GM18517 (cell line): ENCODE data around the gene RBM46.
"Not testable (repeated sequence)": the region's sequence is repeated elsewhere in the genome, so short reads cannot be mapped to it uniquely, and the experiment has no call there.

Experiments used
- ATAC-seq: cut with Tn5 transposase; IDR thresholded peaks from one replicate; pipeline ENCODE4 v1.9.1; 2021; ENCODE audit warnings: mild to moderate bottlenecking, moderate library complexity; ENCODE audit not compliant: unreplicated experiment

Gene RBM46

GRCh38 chr4:154836513-154836912 is 55.4 kb downstream of the RBM46 start:
- ATAC-seq, result no peak

GRCh38 chr4:154838155-154838554 is 57.1 kb downstream of the RBM46 start:
- ATAC-seq, result no peak

- no peak for ATAC-seq
Measured at GRCh38 chr4:154838694-154839093, 57.6 kb downstream of the RBM46 start.

GRCh38 chr4:154854362-154854761 is 73.3 kb downstream of the RBM46 start:
- no peak for ATAC-seq

- ATAC-seq, result no peak
Measured at GRCh38 chr4:154858166-154858565, 77.1 kb downstream of the RBM46 start.

GRCh38 chr4:154868414-154869194 is 87.5 kb downstream of the RBM46 start:
- ATAC-seq, result no peak

GRCh38 chr4:154869301-154869700 is 88.2 kb downstream of the RBM46 start:
- no peak for ATAC-seq

- ATAC-seq, result no peak
Measured at GRCh38 chr4:154872198-154872597, 91.1 kb downstream of the RBM46 start.

GRCh38 chr4:154874049-154874448 is 93.0 kb downstream of the RBM46 start:
- ATAC-seq, result not testable (repeated sequence)

- no peak for ATAC-seq
Measured at GRCh38 chr4:154877110-154877760, 96.2 kb downstream of the RBM46 start.
